Mesodermal cell (in vitro differentiated cells): ENCODE measurements around the gene TMEM175.

Experiments
- H3K27ac ChIP-seq: 2 replicates; pipeline ENCODE4 v1.7.0; 2013; ENCODE audit warnings: mild to moderate bottlenecking, low read depth, low read length, moderate library complexity; ENCODE audit not compliant: severe bottlenecking
- H3K36me3 ChIP-seq: 2 replicates; pipeline ENCODE4 v1.7.1; 2013; ENCODE audit warnings: mild to moderate bottlenecking, low read length, moderate library complexity; ENCODE audit not compliant: control insufficient read depth, insufficient read depth
- H3K4me1 ChIP-seq: one replicate; pipeline ENCODE4 v1.7.1; 2013; ENCODE audit warnings: mild to moderate bottlenecking, low read length; ENCODE audit not compliant: insufficient read depth, control insufficient read depth, poor library complexity, severe bottlenecking
- H3K4me3 ChIP-seq: 2 replicates; pipeline ENCODE4 v1.7.0; 2013; ENCODE audit warnings: low read length, control low read depth, mild to moderate bottlenecking; ENCODE audit not compliant: insufficient read depth, poor library complexity, severe bottlenecking; ENCODE audit errors: extremely low read depth
- H3K9me3 ChIP-seq: 2 replicates; pipeline ENCODE4 v1.7.1; 2013; ENCODE audit warnings: mild to moderate bottlenecking, low read length, moderate library complexity; ENCODE audit not compliant: control insufficient read depth
- WGBS, 2 experiments: methylation state at CpG; one replicate each; pipeline ENCODE4 v1.1.5; 2013; ENCODE audit warnings: missing lambda C conversion rate in 2 of 2; ENCODE audit not compliant: insufficient coverage in 2 of 2; 5-methylcytosine and 5-hydroxymethylcytosine counted together

The TMEM175 gene

GRCh38 chr4:960636-961350 lies 28.5 kb downstream of the TMEM175 start:
- Histone ChIP-seq H3K36me3 (peaks cover 12% of the 10 kb centered on the region), H3K4me1 (no peaks in the 10 kb centered on the region), H3K4me3 (no peak overlapping the region), H3K27ac (no peak overlapping the region), H3K9me3 (no peaks in the 10 kb centered on the region)
- 95 to 97% methylated on average over 30 to 32 of the region's 35 CpGs for WGBS, 2 experiments

GRCh38 chr4:961351-962230 lies 29.3 kb downstream of the TMEM175 start:
- WGBS, 2 experiments, result 95% methylated on average over 50 to 52 of the region's 52 CpGs
- H3K4me1 ChIP-seq, result no peaks in the 10 kb centered on the region
- no peak overlapping the region for H3K27ac ChIP-seq
- no peaks in the 10 kb centered on the region for H3K9me3 ChIP-seq
- H3K4me3 ChIP-seq, result no peak overlapping the region
- H3K36me3 ChIP-seq, result peaks cover 18% of the 10 kb centered on the region

GRCh38 chr4:962231-963208 lies 30.3 kb downstream of the TMEM175 start:
- peaks cover 18% of the 10 kb centered on the region for H3K36me3 ChIP-seq
- no peaks in the 10 kb centered on the region for H3K9me3 ChIP-seq
- H3K27ac ChIP-seq, result no peak overlapping the region
- H3K4me3 ChIP-seq, result no peak overlapping the region
- no peaks in the 10 kb centered on the region for H3K4me1 ChIP-seq
- WGBS, 2 experiments, result 88 to 94% methylated on average over 35 to 51 of the region's 54 CpGs

- H3K4me1 ChIP-seq, result no peaks in the 10 kb centered on the region
- peaks cover 16% of the 10 kb centered on the region for H3K36me3 ChIP-seq
- no peak overlapping the region for H3K4me3 ChIP-seq
- H3K27ac ChIP-seq, result no peak overlapping the region
- H3K9me3 ChIP-seq, result no peaks in the 10 kb centered on the region
- 94% methylated on average over 33 to 36 of the region's 39 CpGs for WGBS, 2 experiments
Measured at GRCh38 chr4:963276-964225, 31.3 kb downstream of the TMEM175 start.

- H3K4me1 ChIP-seq, result no peaks in the 10 kb centered on the region
- H3K4me3 ChIP-seq, result no peak overlapping the region
- no peaks in the 10 kb centered on the region for H3K9me3 ChIP-seq
- WGBS, 2 experiments, result 95 to 97% methylated on average over 18 to 21 of the region's 23 CpGs
- peaks cover 15% of the 10 kb centered on the region for H3K36me3 ChIP-seq
- no peak overlapping the region for H3K27ac ChIP-seq
Measured at GRCh38 chr4:964346-965025, 32.2 kb downstream of the TMEM175 start.

GRCh38 chr4:965048-965765 lies 32.9 kb downstream of the TMEM175 start:
- 91 to 95% methylated on average over 19 to 23 of the region's 26 CpGs for WGBS, 2 experiments
- Histone ChIP-seq H3K9me3 (no peaks in the 10 kb centered on the region), H3K36me3 (peaks cover 15% of the 10 kb centered on the region), H3K4me1 (no peaks in the 10 kb centered on the region), H3K4me3 (no peak overlapping the region), H3K27ac (no peak overlapping the region)

- Histone ChIP-seq H3K9me3 (no peaks in the 10 kb centered on the region), H3K4me1 (no peaks in the 10 kb centered on the region), H3K36me3 (peaks cover 15% of the 10 kb centered on the region), H3K27ac (no peak overlapping the region), H3K4me3 (no peak overlapping the region)
- WGBS, 2 experiments, result 92 to 93% methylated on average over 21 of the region's 21 CpGs
Measured at GRCh38 chr4:965766-966134, 33.5 kb downstream of the TMEM175 start.

GRCh38 chr4:966266-967112 lies 34.2 kb downstream of the TMEM175 start:
- no peaks in the 10 kb centered on the region for H3K4me1 ChIP-seq
- H3K9me3 ChIP-seq, result no peaks in the 10 kb centered on the region
- H3K36me3 ChIP-seq, result peaks cover 15% of the 10 kb centered on the region
- H3K4me3 ChIP-seq, result no peak overlapping the region
- H3K27ac ChIP-seq, result no peak overlapping the region
- WGBS, 2 experiments, result 91% methylated on average over 46 of the region's 48 CpGs
